ENCODE data around the gene NLRP2B. TPM values are rescaled to one million over a fixed set of nuclear protein-coding genes. Genes with fewer than 3 reads are reported as not detected.

Gene NLRP2B
- under 0.01 TPM in 1 of 2 replicates, not detected in the other for total RNA-seq

DNA sequence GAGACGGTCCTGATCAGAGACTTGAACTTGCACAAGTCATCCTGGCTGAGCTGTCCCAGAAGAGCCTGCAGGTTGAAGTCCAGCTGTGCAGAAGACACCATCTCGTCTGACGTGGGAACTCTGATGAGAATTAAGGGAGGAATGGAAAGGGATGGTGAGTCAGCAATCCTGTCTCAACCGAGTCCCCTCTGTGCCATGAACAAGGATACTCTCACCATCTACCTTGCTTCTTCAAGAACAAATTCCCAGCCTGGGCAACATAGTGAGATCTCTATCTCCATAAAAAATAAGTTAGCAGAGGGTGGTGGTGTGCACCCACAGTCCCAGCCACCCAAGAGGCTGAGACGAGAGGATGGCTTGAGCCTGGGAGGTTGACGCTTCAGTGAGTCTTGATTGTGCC is at the start of gene NLRP2B:
TSS of gene NLRP2B (minus strand) at position 101 of the 400 bp plus-strand sequence.

Other genes with a start within 250 kb of the NLRP2B start
- gene ZXDB, start 88.2 kb downstream of the NLRP2B start, total RNA-seq: 9.7 and 12.1 TPM in 2 replicates
- gene ZXDA, start 230.2 kb upstream of the NLRP2B start, total RNA-seq: 7.2 TPM in 2 replicates

Measured in articular chondrocyte of knee joint (primary cell).